ENCODE results near the gene DENND4A.

Gene DENND4A

DNA sequence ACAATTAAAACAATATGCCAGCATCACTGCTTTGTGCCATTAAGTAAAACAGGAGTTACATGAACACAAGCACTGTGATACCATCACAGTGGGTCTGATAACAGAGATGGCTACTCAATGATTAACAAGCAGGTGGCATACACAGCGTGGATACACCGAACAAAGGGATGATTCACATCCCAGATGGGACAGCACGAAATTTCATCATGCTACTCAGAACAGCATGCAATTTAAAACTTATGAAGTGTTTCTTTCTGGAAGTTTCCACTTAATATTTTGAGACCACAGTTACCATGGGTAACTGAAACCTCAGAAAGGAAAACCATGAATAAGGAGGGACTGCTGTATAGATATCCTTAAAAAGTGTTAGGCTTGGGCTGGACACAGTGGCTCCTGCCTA is 125.8 kb downstream of the DENND4A start:
- DNase-seq (ENCODE audit: low spot score): no peak

DNA sequence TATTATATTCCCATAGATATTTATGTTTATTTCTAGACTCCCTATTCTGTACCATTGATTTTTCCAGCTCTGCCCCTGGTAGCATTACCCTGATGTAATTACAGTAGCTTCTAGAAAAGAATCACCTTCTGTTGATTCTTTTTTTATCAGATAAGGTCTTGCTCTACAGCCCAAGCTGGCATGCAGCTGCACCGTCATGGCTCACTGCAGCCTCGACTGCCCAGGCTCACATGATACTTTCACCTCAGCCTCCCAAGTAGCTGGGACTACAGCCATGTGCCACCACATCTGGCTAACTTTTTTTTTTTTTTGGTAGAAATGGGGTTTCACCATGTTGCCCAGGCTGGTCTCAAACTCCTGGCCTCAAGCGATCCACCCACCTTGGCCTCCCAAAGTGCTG is 128.6 kb downstream of the DENND4A start:
- DNase-seq (ENCODE audit: low spot score): no peak

- DNase-seq (ENCODE audit: low spot score): no peak
Observed at GRCh38 chr15:65660927-65661326, 131.2 kb downstream of the DENND4A start.

GRCh38 chr15:65659502-65660052 is 132.5 kb downstream of the DENND4A start:
- DNase-seq (ENCODE audit: low spot score): no peak

DNA sequence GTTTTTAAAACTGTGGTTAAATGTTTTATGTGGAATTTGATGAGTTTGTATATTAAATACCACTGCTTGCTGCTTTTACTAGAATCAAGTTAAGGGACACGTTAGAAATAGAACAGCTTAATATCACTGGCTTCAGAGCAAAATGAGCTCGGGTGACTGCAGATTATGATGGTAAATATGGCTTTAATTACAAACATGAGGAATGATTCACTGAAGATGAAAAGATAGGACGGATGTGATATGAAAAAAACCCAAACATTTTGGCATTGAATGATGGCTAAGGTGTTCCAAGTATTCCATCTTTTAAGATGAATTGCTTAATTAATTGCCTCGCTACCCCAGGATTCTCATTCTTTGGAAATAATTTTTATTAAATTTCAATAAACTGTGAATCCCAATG is 136.6 kb downstream of the DENND4A start:
- no peak for DNase-seq (ENCODE audit: low spot score)

DNA sequence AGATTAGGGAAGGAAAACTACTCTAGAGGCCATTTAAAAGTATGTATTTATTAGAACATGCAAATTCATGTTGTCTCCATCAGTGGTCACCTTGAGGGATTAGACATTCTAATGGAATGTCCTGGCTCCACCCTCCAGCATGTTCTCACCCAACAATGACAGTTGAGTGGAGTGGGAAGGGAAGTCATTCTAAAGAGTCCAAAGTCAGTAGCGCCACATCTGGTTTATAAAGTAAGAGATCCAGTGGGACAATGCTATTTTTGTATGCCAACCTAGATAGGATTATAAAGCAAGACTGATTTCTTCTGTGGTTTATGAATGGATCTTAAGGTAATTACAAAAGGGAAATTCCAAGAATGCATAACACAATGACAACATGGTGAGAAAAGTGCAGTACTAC is 137.1 kb downstream of the DENND4A start:
- DNase-seq (ENCODE audit: low spot score): peak; percentile 39

DNA sequence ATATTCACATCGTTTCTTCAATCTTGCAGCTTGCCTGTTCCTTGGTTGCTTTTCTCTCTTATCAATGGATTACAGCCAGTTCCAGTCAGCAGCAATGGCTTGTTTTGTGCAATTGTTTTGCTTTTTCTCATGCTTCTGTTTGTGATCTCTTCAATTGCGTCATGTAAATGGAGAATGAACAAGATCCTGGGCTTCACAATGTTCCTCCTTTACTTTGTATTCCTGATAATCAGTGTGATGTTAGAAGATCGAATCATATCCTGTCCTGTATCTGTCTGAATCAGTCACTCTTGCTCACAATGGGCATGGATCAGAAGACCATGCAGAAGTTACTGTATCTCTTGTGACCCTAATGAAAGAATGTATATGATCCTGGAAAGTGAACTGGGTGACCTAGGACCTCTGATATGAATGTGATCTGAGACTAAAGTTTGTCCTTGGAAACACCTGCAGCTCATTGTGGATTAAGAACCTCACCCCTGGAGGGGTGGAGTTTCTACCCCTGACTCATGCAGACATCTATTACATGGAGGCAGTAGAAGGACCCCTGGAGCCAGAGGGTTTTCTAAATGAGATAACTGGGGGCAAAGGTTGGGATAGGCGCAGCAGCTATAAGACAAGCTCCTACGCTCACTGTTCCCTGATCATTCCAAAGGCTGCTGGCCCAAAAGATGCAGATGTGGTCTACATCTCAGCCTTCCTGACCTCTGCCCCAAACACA is 138.1 kb downstream of the DENND4A start:
- no peak for DNase-seq (ENCODE audit: low spot score)

GRCh38 chr15:65653341-65653740 is 138.8 kb downstream of the DENND4A start:
- peak; percentile 48 for DNase-seq (ENCODE audit: low spot score)

DNA sequence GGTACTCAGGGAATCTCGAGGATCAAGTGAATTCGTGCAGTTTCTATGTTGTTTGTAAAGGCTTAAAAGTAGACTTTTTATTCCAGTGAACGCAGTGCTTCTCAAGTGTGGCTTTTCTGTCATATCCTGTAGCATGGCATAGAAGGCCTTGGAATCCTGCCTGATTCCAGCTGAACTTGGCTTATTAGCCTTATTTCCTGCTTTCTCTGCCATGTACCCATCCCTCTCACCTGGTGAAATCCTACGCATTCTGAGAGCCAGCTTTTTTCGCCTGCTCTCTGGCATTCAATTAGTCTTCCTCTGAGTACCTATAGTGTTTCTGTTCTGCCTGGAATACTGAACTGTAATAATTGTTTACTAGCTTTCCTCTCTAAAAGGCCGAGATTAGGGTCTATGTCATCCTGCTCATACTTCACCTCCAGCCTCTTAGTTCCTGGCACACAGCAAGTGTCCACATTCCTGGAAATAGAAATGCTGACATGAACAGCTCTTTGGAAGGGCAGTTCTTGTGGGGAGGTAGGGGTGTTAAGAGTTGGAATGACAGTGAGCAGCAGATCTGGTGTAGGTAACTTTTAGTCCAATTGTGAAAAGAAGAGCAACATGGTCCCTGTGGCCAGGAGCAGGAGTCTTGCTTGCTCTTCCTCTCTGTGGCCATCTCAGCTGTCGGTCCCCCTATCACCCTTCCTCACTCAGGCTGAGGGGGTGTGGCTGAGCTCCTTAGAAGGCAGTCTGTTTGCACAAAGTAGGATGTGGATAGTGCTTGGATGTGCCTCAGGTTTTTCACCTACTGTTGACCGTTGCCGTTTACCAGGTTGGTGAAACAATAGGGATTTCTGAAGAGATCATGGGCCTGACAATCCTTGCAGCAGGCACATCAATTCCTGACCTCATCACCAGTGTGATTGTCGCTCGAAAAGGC is 140.0 kb downstream of the DENND4A start:
- no peak for DNase-seq (ENCODE audit: low spot score)

- DNase-seq (ENCODE audit: low spot score): no peak
Observed at GRCh38 chr15:65651042-65651322, 141.1 kb downstream of the DENND4A start.

- no peak for DNase-seq (ENCODE audit: low spot score)
Observed at GRCh38 chr15:65650312-65651041, 141.6 kb downstream of the DENND4A start.

GRCh38 chr15:65646486-65646885 is 145.6 kb downstream of the DENND4A start:
- DNase-seq (ENCODE audit: low spot score): no peak

DNA sequence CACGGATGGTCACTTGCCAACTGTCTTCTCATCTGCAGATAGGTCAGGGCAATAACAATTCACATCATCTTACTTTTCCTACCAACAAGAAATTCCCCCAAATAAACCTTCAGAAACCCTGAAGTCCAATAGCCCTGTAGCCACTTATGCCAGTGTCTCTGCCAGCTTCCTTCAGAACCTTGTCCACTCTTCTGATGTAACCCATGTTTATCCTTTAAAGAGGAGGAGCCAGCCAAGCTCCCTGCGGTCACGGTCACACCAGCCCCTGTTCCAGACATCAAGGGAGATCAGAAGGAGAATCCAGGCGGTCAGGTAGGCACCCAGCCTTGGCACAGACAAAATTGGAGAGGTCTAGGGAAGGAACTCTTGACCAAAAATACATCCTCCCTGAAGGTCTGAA is 146.7 kb downstream of the DENND4A start:
- DNase-seq (ENCODE audit: low spot score): no peak

- DNase-seq (ENCODE audit: low spot score): no peak
Observed at GRCh38 chr15:65644282-65644681, 147.8 kb downstream of the DENND4A start.

DNA sequence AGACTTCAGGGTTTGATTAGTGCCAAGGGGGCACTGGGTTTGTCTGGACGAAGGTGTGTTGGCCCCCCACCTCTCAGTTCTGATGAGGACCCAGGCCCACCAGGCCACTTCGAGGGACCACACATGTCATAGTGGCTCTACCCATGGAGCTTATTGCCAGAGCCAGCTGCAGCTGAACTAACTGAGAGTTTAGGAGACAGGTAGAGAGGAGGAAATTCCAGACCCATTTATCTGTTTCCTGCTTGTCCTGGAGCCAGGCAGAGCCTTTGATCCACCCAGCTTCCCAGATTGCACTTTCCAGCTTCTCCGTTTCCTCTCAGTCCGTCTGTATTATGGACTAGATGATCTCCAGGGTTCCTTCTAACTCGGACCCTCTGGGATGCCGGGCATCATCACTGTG is 149.5 kb downstream of the DENND4A start:
- no peak for DNase-seq (ENCODE audit: low spot score)

DNA sequence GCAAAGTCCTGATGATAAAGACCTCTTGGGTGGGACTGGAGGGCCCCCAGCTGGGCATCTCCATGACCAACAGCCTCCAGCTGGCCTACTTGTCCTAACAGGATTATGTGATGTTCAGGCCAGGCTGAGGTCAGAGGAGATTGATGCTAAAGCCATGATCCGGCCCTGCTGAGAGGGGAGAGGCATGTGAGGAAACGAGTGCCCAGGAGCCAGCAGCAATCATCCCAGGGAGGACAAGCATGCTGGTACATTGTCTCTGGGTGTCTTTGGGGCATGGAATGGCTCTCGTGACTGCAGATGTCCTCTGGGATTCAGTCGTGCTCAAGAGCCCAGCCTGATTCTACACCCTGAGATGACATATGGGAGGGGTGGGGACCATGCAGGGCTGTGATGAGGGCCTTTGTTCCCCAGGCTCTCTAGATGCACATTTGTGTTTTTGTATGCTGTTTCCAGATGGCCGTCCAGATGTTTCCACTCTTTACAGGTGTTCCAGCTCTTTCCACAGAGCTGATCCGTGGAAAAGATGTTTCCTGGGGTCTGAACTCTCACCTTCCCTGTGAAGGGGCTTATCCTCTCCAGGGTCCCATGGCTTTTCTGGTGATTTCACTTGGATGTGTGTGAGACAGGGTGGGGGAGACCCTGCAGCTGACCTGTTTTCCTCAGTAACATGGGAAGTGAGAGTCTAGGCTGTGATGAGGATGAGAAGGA is 150.2 kb downstream of the DENND4A start:
- no peak for DNase-seq (ENCODE audit: low spot score)

DNA sequence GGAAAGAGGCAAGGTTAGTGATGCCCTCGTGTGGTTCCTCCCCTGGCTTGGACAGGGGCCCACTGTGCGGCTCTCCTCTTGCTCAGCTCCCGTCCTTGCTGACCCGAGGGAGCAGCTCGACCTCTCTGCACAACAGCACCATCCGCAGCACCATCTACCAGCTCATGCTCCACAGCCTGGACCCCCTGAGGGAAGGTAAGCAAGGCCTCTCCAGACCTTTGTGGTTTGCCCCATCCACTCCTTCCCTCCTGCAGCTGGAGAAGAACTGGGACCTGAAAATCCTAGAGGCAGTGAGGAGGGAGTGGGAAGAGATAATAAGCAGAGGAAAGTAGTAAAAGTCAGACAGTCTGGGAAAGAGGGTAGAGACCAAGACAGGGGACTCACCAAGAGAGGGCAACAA is 152.6 kb downstream of the DENND4A start:
- DNase-seq (ENCODE audit: low spot score): no peak

GRCh38 chr15:65638681-65639089 is 153.4 kb downstream of the DENND4A start:
- DNase-seq (ENCODE audit: low spot score): peak; percentile 85

GRCh38 chr15:65638109-65638508 is 154.0 kb downstream of the DENND4A start:
- no peak for DNase-seq (ENCODE audit: low spot score)

- DNase-seq (ENCODE audit: low spot score): no peak
Observed at GRCh38 chr15:65634356-65634755, 157.7 kb downstream of the DENND4A start.

GRCh38 chr15:65633752-65634151 is 158.3 kb downstream of the DENND4A start:
- no peak for DNase-seq (ENCODE audit: low spot score)
